Endothelial cell of umbilical vein (primary cell): Measurements from ENCODE around the gene OR14I1. TPM values are rescaled to one million over a fixed set of nuclear protein-coding genes. Genes with fewer than 3 reads are reported as not detected.

Experiments used
- BruUV-seq: library from RNA; stranded (reverse); fragments of 400-500 nt; replicated peaks from 2 replicates; lab custom pipeline; 2021; lab: Mats Ljungman, UMichigan
- CTCF ChIA-PET: fragments of 300-600, 350-600 bp; sonication (Branson Sonifier 250); formaldehyde crosslinking; loops from one replicate; lab custom pipeline; 2021; ENCODE audit warnings: antibody characterized with exemption, inconsistent platforms; lab: Charles Lee
- POLR2A ChIA-PET: fragments of 300-600, 350-600 bp; sonication (Branson Sonifier 250); formaldehyde crosslinking; loops from one replicate; lab custom pipeline; 2021; ENCODE audit warnings: antibody characterized with exemption, inconsistent platforms; lab: Charles Lee
- DNase-seq: peaks from one replicate; pipeline ENCODE4 v3.0.0-alpha.2; 2011; ENCODE audit warnings: low read depth, low spot score
- FAIRE-seq: peaks from 2 replicates; lab custom pipeline; 2011; peaks lifted over from hg19 to GRCh38; lab: Jason Lieb, UNC
- H2AFZ ChIP-seq: 2 replicates; pipeline ENCODE4 v1.6.0; 2012; ENCODE audit warnings: low read depth, low read length, control low read depth, inconsistent platforms
- H3K27ac ChIP-seq: 2 replicates; pipeline ENCODE4 v1.5.1; 2011; ENCODE audit warnings: low read depth, mild to moderate bottlenecking, control low read depth, low read length, moderate library complexity; ENCODE audit not compliant: insufficient read depth
- H3K27me3 ChIP-seq, 2 experiments: 2 replicates each; pipeline versions ENCODE4 v1.6.0 to v1.6.1; 2011; ENCODE audit warnings: low read length in 2 of 2, mixed read lengths in 1 of 2; ENCODE audit not compliant: control insufficient read depth in 2 of 2, insufficient read depth in 2 of 2
- H3K36me3 ChIP-seq, 2 experiments: 2 replicates in 1 of 2; 3 replicates in 1 of 2; pipeline ENCODE4 v1.5.1; 2011; ENCODE audit warnings: low read length in 2 of 2, mild to moderate bottlenecking in 1 of 2, moderate library complexity in 1 of 2; ENCODE audit not compliant: control insufficient read depth in 2 of 2, insufficient read depth in 2 of 2; ENCODE audit errors: extremely low read depth in 1 of 2
- H3K4me1 ChIP-seq: 3 replicates; pipeline ENCODE4 v1.5.1; 2011; ENCODE audit warnings: mild to moderate bottlenecking, low read length; ENCODE audit not compliant: control insufficient read depth, insufficient read depth; ENCODE audit errors: extremely low read depth
- H3K4me2 ChIP-seq: 2 replicates; pipeline ENCODE4 v1.6.1; 2011; ENCODE audit warnings: low read length, control low read depth, mixed read lengths; ENCODE audit not compliant: insufficient read depth
- H3K4me3 ChIP-seq, 3 experiments: fragments of 200-600 bp in 1 of 3; sonication (generic), shearing (Covaris generic) in 1 of 3; replicated peaks in 1 of 3; 2 replicates each; pipeline ENCODE4 v1.5.1; 2011 to 2016; ENCODE audit warnings: control low read depth in 3 of 3, low read length in 3 of 3, mild to moderate bottlenecking in 2 of 3, inconsistent platforms in 1 of 3, low read depth in 1 of 3, moderate library complexity in 1 of 3; ENCODE audit not compliant: insufficient read depth in 1 of 3
- H3K79me2 ChIP-seq: 2 replicates; pipeline ENCODE4 v1.6.0; 2012; ENCODE audit warnings: low read length, inconsistent platforms; ENCODE audit not compliant: control insufficient read depth, insufficient read depth
- H3K9ac ChIP-seq: replicated peaks from 2 replicates; pipeline ENCODE3; 2011; ENCODE audit warnings: low read length, control low read depth; ENCODE audit not compliant: insufficient read depth; ENCODE audit errors: extremely low read depth
- H3K9me1 ChIP-seq: replicated peaks from 3 replicates; pipeline ENCODE4 v1.6.0; 2011; ENCODE audit warnings: mild to moderate bottlenecking, low read length; ENCODE audit not compliant: control insufficient read depth, insufficient read depth; ENCODE audit errors: extremely low read depth
- H3K9me3 ChIP-seq: replicated peaks from 2 replicates; pipeline ENCODE4 v1.5.1; 2012; ENCODE audit warnings: low read length, inconsistent platforms; ENCODE audit not compliant: control insufficient read depth, insufficient read depth
- H4K20me1 ChIP-seq: replicated peaks from 2 replicates; pipeline ENCODE3; 2011; ENCODE audit warnings: mild to moderate bottlenecking, low read length; ENCODE audit not compliant: control insufficient read depth, insufficient read depth; ENCODE audit errors: extremely low read depth
- EZH2 ChIP-seq: IDR thresholded peaks from 2 replicates; pipeline ENCODE4 v1.6.1; 2012; ENCODE audit warnings: borderline replicate concordance, low read depth, mild to moderate bottlenecking, moderate library complexity, low read length, inconsistent platforms; ENCODE audit not compliant: severe bottlenecking
- FOS ChIP-seq: IDR thresholded peaks from 2 replicates; pipeline ENCODE4 v1.6.1; 2011; ENCODE audit warnings: mild to moderate bottlenecking, low read length, moderate library complexity, borderline replicate concordance; ENCODE audit not compliant: insufficient read depth
- GATA2 ChIP-seq: IDR thresholded peaks from 2 replicates; pipeline ENCODE4 v1.7.0; 2011; ENCODE audit warnings: low read depth, mild to moderate bottlenecking, moderate library complexity, mixed read lengths, low read length; ENCODE audit not compliant: insufficient read length, insufficient read depth
- JUN ChIP-seq: IDR thresholded peaks from 2 replicates; pipeline ENCODE4 v1.6.1; 2011; ENCODE audit warnings: borderline replicate concordance, low read depth; ENCODE audit not compliant: insufficient read length, insufficient read depth
- MAX ChIP-seq: IDR thresholded peaks from 2 replicates; pipeline ENCODE4 v1.6.1; 2011; ENCODE audit not compliant: insufficient read depth, insufficient read length
- MYC ChIP-seq: IDR thresholded peaks from one replicate; pipeline ENCODE4 v1.6.1; 2011; ENCODE audit warnings: mild to moderate bottlenecking, low read depth, low read length
- POLR2A ChIP-seq: IDR thresholded peaks from 2 replicates; pipeline ENCODE4 v1.6.1; 2012; ENCODE audit warnings: low read depth, mild to moderate bottlenecking, control low read depth, low read length
- POLR2AphosphoS5 ChIP-seq: IDR thresholded peaks from 2 replicates; pipeline ENCODE4 v1.6.1; 2012; ENCODE audit warnings: low read depth, mild to moderate bottlenecking, control low read depth, low read length, moderate library complexity; ENCODE audit not compliant: insufficient read depth
- dilution Hi-C: fragments of 300-500 bp; cut with MboI; formaldehyde crosslinking; loops from one replicate; pipeline ENCODE4 v1.15.0; 2019; ENCODE audit warnings: low sequenced_read_pairs; ENCODE audit not compliant: extremely low pct_ligation_motif_present
- intact Hi-C: fragments of 100-400 bp; cut with micrococcal nuclease; formaldehyde crosslinking; loops from one replicate; pipeline ENCODE4 v1.10.0; 2022
- polyA plus RNA-seq, 4 experiments: library from polyadenylated mRNA; depleted of rRNA in 3 of 4; stranded (reverse) in 3 of 4; unstranded in 1 of 4; fragments of >200 nt; gene quantifications; 2 replicates each; pipeline versions ENCODE4 v1.2.1 to v1.2.3, GENCODE V29; 2011 to 2012; ENCODE audit warnings: missing spikeins in 1 of 4
- total RNA-seq: library from RNA; stranded (reverse); gene quantifications from 2 replicates; pipeline ENCODE4 v1.2.3, GENCODE V29; 2021
- TF ChIP-seq, protein P1 (sequence below), 2 donors: IDR thresholded peaks; 1 replicate in 1 of 2; 2 replicates in 1 of 2; pipeline ENCODE4 v1.5.1; 2011; ENCODE audit warnings: low read length in 2 of 2, mild to moderate bottlenecking in 2 of 2, moderate library complexity in 2 of 2, control low read depth in 1 of 2, inconsistent platforms in 1 of 2, low read depth in 1 of 2; ENCODE audit not compliant: insufficient read depth in 1 of 2; ENCODE audit errors: extremely low read depth in 1 of 2

Gene OR14I1
- total and polyA plus RNA-seq, 2 donors (not counting 3 experiments of a cell fraction or from before 2014, with no cell fraction given) = not detected

GRCh38 chr1:248699099-248699498, 3.5 kb downstream of the OR14I1 start:
- Histone ChIP-seq H3K9me3 (peaks cover 4% of the 10 kb centered on the region), H3K4me2 (no peak overlapping the region), H3K79me2 (no peaks in the 10 kb centered on the region), H3K9ac (no peak overlapping the region), H3K9me1 (no peaks in the 10 kb centered on the region), H3K36me3 (no peaks in the 10 kb centered on the region), H4K20me1 (no peaks in the 10 kb centered on the region), H3K4me1 (no peaks in the 10 kb centered on the region), H3K27ac (no peak overlapping the region), H2AFZ (no peak overlapping the region), H3K27me3 (no peaks in the 10 kb centered on the region), H3K4me3 (no peak overlapping the region)
- no peak for TF ChIP-seq GATA2
- no peak for TF ChIP-seq EZH2
- TF ChIP-seq MYC = no peak
- no peak for TF ChIP-seq FOS
- TF ChIP-seq MAX = no peak
- no peak for TF ChIP-seq JUN
- TF ChIP-seq POLR2A = no peak
- TF ChIP-seq POLR2AphosphoS5 = no peak
- intact Hi-C loops = no loop called here
- no peak for DNase-seq
- CTCF ChIA-PET = no interaction called here
- BruUV-seq = no TSS peak
- dilution Hi-C loops = no loop called here
- POLR2A ChIA-PET = no interaction called here
- FAIRE-seq = no peak

DNA sequence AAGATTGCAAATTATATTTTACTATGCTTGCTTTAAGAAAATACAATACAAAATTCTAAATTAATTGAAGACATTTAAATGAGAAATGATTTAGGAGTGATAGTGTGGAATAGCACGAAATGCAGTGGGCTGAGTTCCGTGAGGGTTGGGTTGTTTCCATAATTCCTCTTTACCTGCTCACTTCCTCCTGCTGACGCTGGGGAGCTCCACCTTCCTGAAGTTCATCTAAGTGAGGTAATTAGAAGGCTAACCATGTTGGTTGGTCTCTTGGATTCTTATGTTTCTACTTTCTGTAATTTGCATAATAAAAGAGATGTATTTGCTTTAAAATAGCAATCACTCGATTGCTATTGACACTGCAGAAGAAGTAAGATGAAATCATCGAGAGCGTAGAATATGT, 4.7 kb downstream of the OR14I1 start:
- intact Hi-C loops = no loop called here
- dilution Hi-C loops = no loop called here

More for the DNA sequence above, 4.7 kb downstream of the OR14I1 start:
- H3K4me3 ChIP-seq = no peak overlapping the region
- no peak overlapping the region for H3K9ac ChIP-seq
- ChIA-PET CTCF (no interaction called here), POLR2A (no interaction called here)
- H3K9me1 ChIP-seq = no peaks in the 10 kb centered on the region
- DNase-seq (no peak), FAIRE-seq (no peak)
- BruUV-seq = no TSS peak
- no peaks in the 10 kb centered on the region for H3K4me1 ChIP-seq
- no peak overlapping the region for H3K4me2 ChIP-seq
- H2AFZ ChIP-seq = no peak overlapping the region
- H3K79me2 ChIP-seq = no peaks in the 10 kb centered on the region
- H3K27ac ChIP-seq = no peak overlapping the region
- no peaks in the 10 kb centered on the region for H3K36me3 ChIP-seq
- peaks cover 6% of the 10 kb centered on the region for H3K9me3 ChIP-seq
- H3K27me3 ChIP-seq = no peaks in the 10 kb centered on the region
- H4K20me1 ChIP-seq = no peaks in the 10 kb centered on the region
- TF ChIP-seq MYC = no peak
- no peak for TF ChIP-seq GATA2
- TF ChIP-seq MAX = no peak
- no peak for TF ChIP-seq FOS
- TF ChIP-seq EZH2 = no peak
- TF ChIP-seq, protein P1, sequence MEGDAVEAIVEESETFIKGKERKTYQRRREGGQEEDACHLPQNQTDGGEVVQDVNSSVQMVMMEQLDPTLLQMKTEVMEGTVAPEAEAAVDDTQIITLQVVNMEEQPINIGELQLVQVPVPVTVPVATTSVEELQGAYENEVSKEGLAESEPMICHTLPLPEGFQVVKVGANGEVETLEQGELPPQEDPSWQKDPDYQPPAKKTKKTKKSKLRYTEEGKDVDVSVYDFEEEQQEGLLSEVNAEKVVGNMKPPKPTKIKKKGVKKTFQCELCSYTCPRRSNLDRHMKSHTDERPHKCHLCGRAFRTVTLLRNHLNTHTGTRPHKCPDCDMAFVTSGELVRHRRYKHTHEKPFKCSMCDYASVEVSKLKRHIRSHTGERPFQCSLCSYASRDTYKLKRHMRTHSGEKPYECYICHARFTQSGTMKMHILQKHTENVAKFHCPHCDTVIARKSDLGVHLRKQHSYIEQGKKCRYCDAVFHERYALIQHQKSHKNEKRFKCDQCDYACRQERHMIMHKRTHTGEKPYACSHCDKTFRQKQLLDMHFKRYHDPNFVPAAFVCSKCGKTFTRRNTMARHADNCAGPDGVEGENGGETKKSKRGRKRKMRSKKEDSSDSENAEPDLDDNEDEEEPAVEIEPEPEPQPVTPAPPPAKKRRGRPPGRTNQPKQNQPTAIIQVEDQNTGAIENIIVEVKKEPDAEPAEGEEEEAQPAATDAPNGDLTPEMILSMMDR (IDR thresholded peaks at IDR 0.05; ENCODE audit: extremely low read depth in 1 of 2, insufficient read depth in 1 of 2, low read depth in 1 of 2, low read length in 2 of 2) = no peak
- no peak for TF ChIP-seq POLR2AphosphoS5
- no peak for TF ChIP-seq JUN
- TF ChIP-seq POLR2A = no peak
